HepG2 (cell line): Measurements from ENCODE around the gene SLC38A3. TPM values are rescaled to one million over a fixed set of nuclear protein-coding genes. Genes with fewer than 3 reads are reported as not detected.

Experiments used
- ARNT ChIP-seq: fragments of 450-650 bp; IDR thresholded peaks from 2 replicates; pipeline ENCODE4 v1.6.1; 2017
- CCAR2 ChIP-seq: fragments of 200-400 bp; formaldehyde crosslinking; optimal IDR thresholded peaks from 2 replicates; pipeline ENCODE3; 2018; ENCODE audit warnings: low read depth, mild to moderate bottlenecking, low read length, moderate library complexity
- CEBPB ChIP-seq: IDR thresholded peaks from 2 replicates; pipeline ENCODE4 v1.6.1; 2011; ENCODE audit warnings: low read depth, low read length, improper control_type of control experiment, borderline replicate concordance
- GABPA ChIP-seq, 2 experiments: IDR thresholded peaks; 2 replicates each; pipeline ENCODE4 v1.6.1; 2011 to 2016; ENCODE audit warnings: low read depth in 2 of 2, low read length in 1 of 2, missing biosample characterization in 1 of 2, missing genetic modification characterization in 1 of 2
- GZF1 ChIP-seq: sonication (generic); formaldehyde crosslinking; IDR thresholded peaks from 2 replicates; pipeline ENCODE4 v1.5.1; 2020; ENCODE audit warnings: mild to moderate bottlenecking, missing genetic modification reagents
- KDM5A ChIP-seq: fragments of 200-600 bp; sonication (generic); IDR thresholded peaks from 2 replicates; pipeline ENCODE4 v1.7.0; 2018; ENCODE audit warnings: antibody characterized with exemption, mild to moderate bottlenecking, low read length, borderline replicate concordance
- KLF15 ChIP-seq: sonication (generic); formaldehyde crosslinking; IDR thresholded peaks from 2 replicates; pipeline ENCODE4 v1.8.1; 2023; ENCODE audit warnings: borderline replicate concordance, mild to moderate bottlenecking, inconsistent platforms, missing genetic modification reagents, mixed read lengths
- NFKB2 ChIP-seq: sonication (generic); formaldehyde crosslinking; IDR thresholded peaks from 2 replicates; pipeline ENCODE4 v1.4.0; 2020; ENCODE audit warnings: missing genetic modification reagents, borderline replicate concordance
- NKX3-1 ChIP-seq: sonication (generic); formaldehyde crosslinking; IDR thresholded peaks from 2 replicates; pipeline ENCODE4 v1.5.0; 2020; ENCODE audit warnings: missing genetic modification reagents
- SSRP1 ChIP-seq: IDR thresholded peaks from 2 replicates; pipeline ENCODE4 v1.6.1; 2016; ENCODE audit warnings: control low read depth
- TBX3 ChIP-seq: fragments of 450-650 bp; IDR thresholded peaks from 2 replicates; pipeline ENCODE4 v1.6.1; 2017; ENCODE audit warnings: antibody characterized with exemption, mild to moderate bottlenecking, inconsistent platforms, borderline replicate concordance
- U2AF1 ChIP-seq: fragments of 200-400 bp; formaldehyde crosslinking; optimal IDR thresholded peaks from 2 replicates; pipeline ENCODE3; 2017; ENCODE audit warnings: mild to moderate bottlenecking, low read depth, low read length
- ZKSCAN8 ChIP-seq: IDR thresholded peaks from 2 replicates; pipeline ENCODE4 v1.6.1; 2016; ENCODE audit warnings: borderline replicate concordance, missing genetic modification reagents, missing compliant biosample characterization
- ZNF121 ChIP-seq: sonication (generic); formaldehyde crosslinking; IDR thresholded peaks from 2 replicates; pipeline ENCODE4 v1.5.0; 2020; ENCODE audit warnings: mild to moderate bottlenecking, missing genetic modification reagents
- ZNF33B ChIP-seq: sonication (generic); formaldehyde crosslinking; IDR thresholded peaks from 2 replicates; pipeline ENCODE4 v1.5.1; 2020; ENCODE audit warnings: mild to moderate bottlenecking, missing genetic modification reagents
- ZNF34 ChIP-seq: sonication (generic); formaldehyde crosslinking; IDR thresholded peaks from 2 replicates; pipeline ENCODE4 v1.4.0; 2020; ENCODE audit warnings: mild to moderate bottlenecking, missing genetic modification reagents, borderline replicate concordance
- ZNF790 ChIP-seq: sonication (generic); formaldehyde crosslinking; IDR thresholded peaks from 2 replicates; pipeline ENCODE4 v1.8.0; 2022; ENCODE audit warnings: missing genetic modification reagents, mild to moderate bottlenecking, borderline replicate concordance
- polyA plus RNA-seq, 8 experiments: library from polyadenylated mRNA; depleted of rRNA in 3 of 8; stranded (reverse) in 7 of 8; unstranded in 1 of 8; fragments of >200 nt; fragmentation: Illumina TruSeq in 4 of 8; extraction: Trizol in 4 of 8; gene quantifications; 2 replicates each; pipeline versions ENCODE4 v1.2.1 to v1.2.3, GENCODE V29; 2011 to 2016; ENCODE audit warnings: low read depth in 4 of 8, missing spikeins in 1 of 8, mixed read lengths in 1 of 8; ENCODE audit not compliant: insufficient read depth in 1 of 8
- total RNA-seq, 5 experiments: library from RNA; depleted of rRNA; stranded (reverse); fragments of >200 nt; fragmentation: Illumina TruSeq; extraction: Trizol; gene quantifications; 2 replicates each; pipeline ENCODE4 v1.2.3, GENCODE V29; 2016; ENCODE audit warnings: low read depth in 1 of 5
- TF ChIP-seq, protein P1 (sequence below): IDR thresholded peaks from 2 replicates; pipeline ENCODE4 v1.6.1; 2016; ENCODE audit warnings: missing biosample characterization, missing genetic modification reagents, low read depth
- TF ChIP-seq, protein P2 (sequence below): sonication (generic); formaldehyde crosslinking; IDR thresholded peaks from 2 replicates; pipeline ENCODE4 v1.5.1; 2020; ENCODE audit warnings: missing genetic modification reagents, mild to moderate bottlenecking, borderline replicate concordance
- TF ChIP-seq, protein P3 (sequence below): sonication (generic); formaldehyde crosslinking; IDR thresholded peaks from 2 replicates; pipeline ENCODE4 v1.4.0; 2020; ENCODE audit warnings: mild to moderate bottlenecking, missing genetic modification reagents

SLC38A3 gene
- total and polyA plus RNA-seq, 2 of the 13 experiments (the other 11 are each of a cell fraction or from before 2014, with no cell fraction given): 29.8 to 164 TPM

DNA sequence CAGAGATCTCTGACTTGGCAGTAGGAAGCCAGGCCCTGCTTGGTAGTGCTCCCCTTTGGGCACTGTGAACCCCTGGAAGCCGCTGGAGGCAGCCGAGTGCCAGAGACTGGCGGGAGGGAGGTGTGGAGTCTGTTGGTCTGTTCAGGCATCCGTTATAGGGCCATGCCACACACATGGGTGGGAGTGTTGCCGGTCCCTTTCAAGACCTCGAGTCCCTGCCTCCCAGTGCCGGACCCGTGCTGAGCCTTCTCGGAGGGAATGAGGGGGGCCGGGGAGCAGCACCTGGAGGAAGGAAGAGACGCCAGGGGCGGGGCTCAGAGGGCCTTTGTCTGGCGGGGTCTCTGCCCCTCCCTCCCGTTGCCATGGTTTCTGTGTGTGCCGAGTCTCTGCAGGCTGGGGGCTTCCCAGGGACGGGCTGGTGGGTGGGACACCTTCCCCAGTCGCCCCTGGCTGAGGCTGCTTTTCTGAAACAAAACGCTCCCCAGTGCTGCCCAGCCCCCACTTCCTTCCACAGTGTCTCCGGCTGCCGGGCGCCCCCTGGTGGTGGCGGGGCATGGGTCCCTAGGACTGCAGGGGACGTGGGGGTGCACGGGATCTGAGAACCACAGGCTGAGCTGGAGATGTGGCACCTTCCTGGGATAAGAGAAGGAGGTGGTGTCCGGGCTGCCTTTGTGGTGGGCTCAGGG, 40.9 kb downstream of the SLC38A3 start (continued):
- TF ChIP-seq GABPA (IDR thresholded peaks at IDR 0.05; ENCODE audit: low read depth, low read length) (peak; percentile 24; the same call in 1 of the 2 replicates), GABPA (CRISPR knock-in tag; IDR thresholded peaks at IDR 0.05; ENCODE audit: low read depth) (peak; percentile 85), ZNF34 (CRISPR knock-in tag) (no peak), KLF15 (CRISPR knock-in tag) (0 out of 2 replicates have a peak, but pooled peaks have one; percentile 37), SSRP1 (CRISPR knock-in tag) (no peak), NKX3-1 (CRISPR knock-in tag) (no peak), ZNF33B (CRISPR knock-in tag) (no peak), ZKSCAN8 (CRISPR knock-in tag) (no peak), GZF1 (0 out of 2 replicates have a peak, but pooled peaks have one; percentile 41), ZNF121 (no peak), KDM5A (no peak), ARNT (no peak), CCAR2 (no peak), NFKB2 (CRISPR knock-in tag) (no peak), ZNF790 (CRISPR knock-in tag) (no peak), CEBPB (no peak), TBX3 (no peak), U2AF1 (no peak)
- TF ChIP-seq, protein P1, sequence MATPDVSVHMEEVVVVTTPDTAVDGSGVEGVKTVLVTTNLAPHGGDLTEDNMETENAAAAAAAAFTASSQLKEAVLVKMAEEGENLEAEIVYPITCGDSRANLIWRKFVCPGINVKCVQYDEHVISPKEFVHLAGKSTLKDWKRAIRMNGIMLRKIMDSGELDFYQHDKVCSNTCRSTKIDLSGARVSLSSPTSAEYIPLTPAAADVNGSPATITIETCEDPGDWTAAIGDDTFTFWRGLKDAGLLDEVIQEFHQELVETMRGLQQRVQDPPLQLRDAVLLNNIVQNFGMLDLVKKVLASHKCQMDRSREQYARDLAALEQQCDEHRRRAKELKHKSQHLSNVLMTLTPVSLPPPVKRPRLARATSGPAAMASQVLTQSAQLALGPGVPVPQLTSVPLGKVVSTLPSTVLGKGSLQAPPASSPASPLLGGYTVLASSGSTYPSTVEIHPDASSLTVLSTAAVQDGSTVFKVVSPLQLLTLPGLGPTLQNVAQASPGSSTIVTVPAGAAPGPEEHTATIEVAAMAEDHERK (CRISPR knock-in tag): no peak
- TF ChIP-seq, protein P2, sequence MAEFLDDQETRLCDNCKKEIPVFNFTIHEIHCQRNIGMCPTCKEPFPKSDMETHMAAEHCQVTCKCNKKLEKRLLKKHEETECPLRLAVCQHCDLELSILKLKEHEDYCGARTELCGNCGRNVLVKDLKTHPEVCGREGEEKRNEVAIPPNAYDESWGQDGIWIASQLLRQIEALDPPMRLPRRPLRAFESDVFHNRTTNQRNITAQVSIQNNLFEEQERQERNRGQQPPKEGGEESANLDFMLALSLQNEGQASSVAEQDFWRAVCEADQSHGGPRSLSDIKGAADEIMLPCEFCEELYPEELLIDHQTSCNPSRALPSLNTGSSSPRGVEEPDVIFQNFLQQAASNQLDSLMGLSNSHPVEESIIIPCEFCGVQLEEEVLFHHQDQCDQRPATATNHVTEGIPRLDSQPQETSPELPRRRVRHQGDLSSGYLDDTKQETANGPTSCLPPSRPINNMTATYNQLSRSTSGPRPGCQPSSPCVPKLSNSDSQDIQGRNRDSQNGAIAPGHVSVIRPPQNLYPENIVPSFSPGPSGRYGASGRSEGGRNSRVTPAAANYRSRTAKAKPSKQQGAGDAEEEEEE (CRISPR knock-in tag): no peak
- TF ChIP-seq, protein P3, sequence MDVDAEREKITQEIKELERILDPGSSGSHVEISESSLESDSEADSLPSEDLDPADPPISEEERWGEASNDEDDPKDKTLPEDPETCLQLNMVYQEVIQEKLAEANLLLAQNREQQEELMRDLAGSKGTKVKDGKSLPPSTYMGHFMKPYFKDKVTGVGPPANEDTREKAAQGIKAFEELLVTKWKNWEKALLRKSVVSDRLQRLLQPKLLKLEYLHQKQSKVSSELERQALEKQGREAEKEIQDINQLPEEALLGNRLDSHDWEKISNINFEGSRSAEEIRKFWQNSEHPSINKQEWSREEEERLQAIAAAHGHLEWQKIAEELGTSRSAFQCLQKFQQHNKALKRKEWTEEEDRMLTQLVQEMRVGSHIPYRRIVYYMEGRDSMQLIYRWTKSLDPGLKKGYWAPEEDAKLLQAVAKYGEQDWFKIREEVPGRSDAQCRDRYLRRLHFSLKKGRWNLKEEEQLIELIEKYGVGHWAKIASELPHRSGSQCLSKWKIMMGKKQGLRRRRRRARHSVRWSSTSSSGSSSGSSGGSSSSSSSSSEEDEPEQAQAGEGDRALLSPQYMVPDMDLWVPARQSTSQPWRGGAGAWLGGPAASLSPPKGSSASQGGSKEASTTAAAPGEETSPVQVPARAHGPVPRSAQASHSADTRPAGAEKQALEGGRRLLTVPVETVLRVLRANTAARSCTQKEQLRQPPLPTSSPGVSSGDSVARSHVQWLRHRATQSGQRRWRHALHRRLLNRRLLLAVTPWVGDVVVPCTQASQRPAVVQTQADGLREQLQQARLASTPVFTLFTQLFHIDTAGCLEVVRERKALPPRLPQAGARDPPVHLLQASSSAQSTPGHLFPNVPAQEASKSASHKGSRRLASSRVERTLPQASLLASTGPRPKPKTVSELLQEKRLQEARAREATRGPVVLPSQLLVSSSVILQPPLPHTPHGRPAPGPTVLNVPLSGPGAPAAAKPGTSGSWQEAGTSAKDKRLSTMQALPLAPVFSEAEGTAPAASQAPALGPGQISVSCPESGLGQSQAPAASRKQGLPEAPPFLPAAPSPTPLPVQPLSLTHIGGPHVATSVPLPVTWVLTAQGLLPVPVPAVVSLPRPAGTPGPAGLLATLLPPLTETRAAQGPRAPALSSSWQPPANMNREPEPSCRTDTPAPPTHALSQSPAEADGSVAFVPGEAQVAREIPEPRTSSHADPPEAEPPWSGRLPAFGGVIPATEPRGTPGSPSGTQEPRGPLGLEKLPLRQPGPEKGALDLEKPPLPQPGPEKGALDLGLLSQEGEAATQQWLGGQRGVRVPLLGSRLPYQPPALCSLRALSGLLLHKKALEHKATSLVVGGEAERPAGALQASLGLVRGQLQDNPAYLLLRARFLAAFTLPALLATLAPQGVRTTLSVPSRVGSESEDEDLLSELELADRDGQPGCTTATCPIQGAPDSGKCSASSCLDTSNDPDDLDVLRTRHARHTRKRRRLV: no peak
